ENCODE data around the gene CCNI2.
A peak's percentile ranks its signal among the peaks of the same experiment; 100 is the strongest.

Gene CCNI2

GRCh38 chr5:132753135-132753987 is 6.1 kb downstream of the CCNI2 start:
- TF ChIP-seq TEAD4 (IDR thresholded peaks at IDR 0.05) (0 out of 2 replicates have a peak, but pooled peaks have one; percentile 16), EP300 (IDR thresholded peaks at IDR 0.05; ENCODE audit: borderline replicate concordance) (no peak), RAD21 (IDR thresholded peaks at IDR 0.05; ENCODE audit: low read depth) (peak; percentile 40; the same call in 1 of the 2 replicates)

- TF ChIP-seq CREB1 (IDR thresholded peaks at IDR 0.05; ENCODE audit: low read depth) = no peak
- TF ChIP-seq FOXM1 (IDR thresholded peaks at IDR 0.05; ENCODE audit: borderline replicate concordance, low read depth) = no peak
- no peak for TF ChIP-seq CEBPB (IDR thresholded peaks at IDR 0.05)
- TF ChIP-seq YY1 (IDR thresholded peaks at IDR 0.05; ENCODE audit: low read depth) = no peak
- no peak for TF ChIP-seq EP300 (IDR thresholded peaks at IDR 0.05; ENCODE audit: borderline replicate concordance)
- no peak for TF ChIP-seq TCF12 (IDR thresholded peaks at IDR 0.05; ENCODE audit: low read depth)
- no peak for TF ChIP-seq TEAD4 (IDR thresholded peaks at IDR 0.05)
- no peak for TF ChIP-seq USF1 (IDR thresholded peaks at IDR 0.05)
- no peak for TF ChIP-seq REST (IDR thresholded peaks at IDR 0.05; ENCODE audit: low read depth)
Observed at GRCh38 chr5:132754111-132754510, 6.9 kb downstream of the CCNI2 start.

- TF ChIP-seq YY1 (IDR thresholded peaks at IDR 0.05; ENCODE audit: low read depth) (no peak), RAD21 (IDR thresholded peaks at IDR 0.05; ENCODE audit: low read depth) (peak; percentile 18; the same call in 1 of the 2 replicates)
Observed at GRCh38 chr5:132754947-132755346, 7.7 kb downstream of the CCNI2 start.

GRCh38 chr5:132756542-132756941 is 9.3 kb downstream of the CCNI2 start:
- no peak for TF ChIP-seq USF1 (IDR thresholded peaks at IDR 0.05)
- TF ChIP-seq MAX (IDR thresholded peaks at IDR 0.05) = no peak
- no peak for TF ChIP-seq RAD21 (IDR thresholded peaks at IDR 0.05; ENCODE audit: low read depth)
- no peak for TF ChIP-seq NFIC (IDR thresholded peaks at IDR 0.05)
- TF ChIP-seq FOXM1 (IDR thresholded peaks at IDR 0.05; ENCODE audit: borderline replicate concordance, low read depth) = no peak
- TF ChIP-seq EGR1 (IDR thresholded peaks at IDR 0.05) = no peak

- TF ChIP-seq TAF1 (IDR thresholded peaks at IDR 0.05; ENCODE audit: low read depth) (no peak), REST (IDR thresholded peaks at IDR 0.05; ENCODE audit: low read depth) (no peak), USF1 (IDR thresholded peaks at IDR 0.05) (no peak), ZBTB7A (IDR thresholded peaks at IDR 0.05; ENCODE audit: low read depth) (no peak), EGR1 (IDR thresholded peaks at IDR 0.05) (no peak), YY1 (IDR thresholded peaks at IDR 0.05; ENCODE audit: low read depth) (no peak), NFIC (IDR thresholded peaks at IDR 0.05) (no peak), TEAD4 (IDR thresholded peaks at IDR 0.05) (no peak), CEBPB (IDR thresholded peaks at IDR 0.05) (no peak), TCF12 (IDR thresholded peaks at IDR 0.05; ENCODE audit: low read depth) (no peak), FOXM1 (IDR thresholded peaks at IDR 0.05; ENCODE audit: borderline replicate concordance, low read depth) (no peak), RAD21 (IDR thresholded peaks at IDR 0.05; ENCODE audit: low read depth) (no peak), CREB1 (IDR thresholded peaks at IDR 0.05; ENCODE audit: low read depth) (no peak), EP300 (IDR thresholded peaks at IDR 0.05; ENCODE audit: borderline replicate concordance) (no peak), MAX (IDR thresholded peaks at IDR 0.05) (no peak)
Observed at GRCh38 chr5:132758451-132758850, 11.2 kb downstream of the CCNI2 start.

Data from Ishikawa (cell line).